NCI-H2196 treated with DMSO at 0.1 percent for 48 hours (cell line): Measurements from ENCODE around the gene NCOA7.
"Not testable (repeated sequence)": the region's sequence is repeated elsewhere in the genome, so short reads cannot be mapped to it uniquely, and the experiment has no call there.

Experiments used
- DNase-seq: peaks from one replicate; lab custom pipeline; 2025; ENCODE audit not compliant: unreplicated experiment; lab: John Stamatoyannopoulos, UW

NCOA7 gene

GRCh38 chr6:125913145-125913544, 122.4 kb downstream of the NCOA7 start:
- no peak for DNase-seq

DNA sequence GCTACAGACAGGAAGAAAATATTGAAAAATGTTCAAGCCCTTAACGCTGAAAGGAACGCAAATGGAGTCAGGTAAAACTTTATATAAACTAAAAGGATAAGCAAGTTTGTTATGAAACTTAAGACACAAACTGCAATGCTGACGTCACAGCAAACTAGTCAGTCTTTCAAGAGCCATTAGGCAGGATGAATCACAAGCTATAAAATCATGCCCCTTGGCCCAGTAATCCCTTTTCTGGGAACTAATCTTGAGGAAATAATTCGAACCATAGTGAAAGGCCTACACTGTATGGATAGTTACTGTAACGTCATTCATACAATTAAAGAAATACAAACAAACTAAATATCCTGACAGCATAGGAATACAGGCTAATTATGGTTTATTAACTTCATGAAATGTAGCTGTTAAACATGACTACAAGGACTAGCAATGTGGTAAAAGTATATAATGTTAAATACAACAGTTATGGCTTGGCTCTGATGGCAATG, 123.1 kb downstream of the NCOA7 start:
- DNase-seq: peak; percentile 9

GRCh38 chr6:125918230-125918629, 127.5 kb downstream of the NCOA7 start:
- no peak for DNase-seq

GRCh38 chr6:125918681-125919566, 128.2 kb downstream of the NCOA7 start:
- peak; percentile 76 for DNase-seq

DNA sequence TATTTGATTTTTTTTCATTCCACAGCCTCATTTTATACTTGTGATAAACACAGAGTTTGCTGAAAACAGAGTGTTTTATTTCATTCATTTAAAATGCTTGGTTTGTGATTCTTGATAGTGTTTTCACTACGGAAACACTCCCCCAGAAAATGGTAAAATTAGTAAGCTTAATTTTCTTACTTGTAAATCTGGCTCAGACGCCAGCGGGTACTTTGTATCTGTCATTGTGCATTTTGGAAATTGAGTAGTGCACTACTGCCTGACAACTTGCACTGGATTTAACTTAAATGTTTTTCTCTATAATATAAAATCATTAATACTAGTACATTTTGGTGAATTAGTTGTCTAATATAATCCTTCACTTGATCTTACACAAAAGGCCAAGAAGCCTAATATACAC, 128.9 kb downstream of the NCOA7 start:
- DNase-seq: no peak

GRCh38 chr6:125922322-125922860, 131.6 kb downstream of the NCOA7 start:
- no peak for DNase-seq

- no peak for DNase-seq
Observed at GRCh38 chr6:125923366-125923877, 132.7 kb downstream of the NCOA7 start.

GRCh38 chr6:125924169-125924568, 133.4 kb downstream of the NCOA7 start:
- DNase-seq: no peak

GRCh38 chr6:125924697-125925358, 134.1 kb downstream of the NCOA7 start:
- no peak for DNase-seq

GRCh38 chr6:125926711-125927110, 136.0 kb downstream of the NCOA7 start:
- DNase-seq: no peak

- DNase-seq: no peak
Observed at GRCh38 chr6:125927761-125928160, 137.0 kb downstream of the NCOA7 start.

DNA sequence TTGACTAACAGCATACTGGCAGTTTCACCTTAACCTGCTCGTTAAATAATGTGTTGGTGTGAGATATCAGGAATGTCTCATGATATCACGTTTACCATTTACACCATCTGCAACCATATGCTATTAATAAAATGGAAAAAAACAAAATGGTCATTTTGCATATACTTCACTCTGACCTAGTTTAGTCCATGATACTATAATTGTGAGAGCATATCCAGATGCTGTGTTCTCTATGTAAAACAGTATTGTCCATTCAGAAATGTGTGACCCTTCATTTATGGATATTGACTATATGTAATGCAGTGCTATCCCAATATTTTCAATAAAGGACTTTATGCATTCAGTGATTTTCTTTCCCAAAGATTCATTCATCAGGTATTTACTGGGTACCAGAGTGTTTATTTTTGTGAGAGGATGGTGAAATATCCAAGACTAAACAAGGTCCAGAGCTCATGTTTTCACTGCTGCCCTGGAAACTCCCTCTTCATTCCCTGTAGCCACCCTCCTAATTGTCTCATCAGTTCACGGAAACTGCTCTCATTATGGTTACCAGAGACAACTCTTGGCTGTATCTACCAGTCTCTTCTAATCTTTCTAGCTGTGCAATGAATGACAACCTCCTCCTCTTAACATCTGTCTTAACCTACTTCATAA, 140.1 kb downstream of the NCOA7 start:
- no peak for DNase-seq

DNA sequence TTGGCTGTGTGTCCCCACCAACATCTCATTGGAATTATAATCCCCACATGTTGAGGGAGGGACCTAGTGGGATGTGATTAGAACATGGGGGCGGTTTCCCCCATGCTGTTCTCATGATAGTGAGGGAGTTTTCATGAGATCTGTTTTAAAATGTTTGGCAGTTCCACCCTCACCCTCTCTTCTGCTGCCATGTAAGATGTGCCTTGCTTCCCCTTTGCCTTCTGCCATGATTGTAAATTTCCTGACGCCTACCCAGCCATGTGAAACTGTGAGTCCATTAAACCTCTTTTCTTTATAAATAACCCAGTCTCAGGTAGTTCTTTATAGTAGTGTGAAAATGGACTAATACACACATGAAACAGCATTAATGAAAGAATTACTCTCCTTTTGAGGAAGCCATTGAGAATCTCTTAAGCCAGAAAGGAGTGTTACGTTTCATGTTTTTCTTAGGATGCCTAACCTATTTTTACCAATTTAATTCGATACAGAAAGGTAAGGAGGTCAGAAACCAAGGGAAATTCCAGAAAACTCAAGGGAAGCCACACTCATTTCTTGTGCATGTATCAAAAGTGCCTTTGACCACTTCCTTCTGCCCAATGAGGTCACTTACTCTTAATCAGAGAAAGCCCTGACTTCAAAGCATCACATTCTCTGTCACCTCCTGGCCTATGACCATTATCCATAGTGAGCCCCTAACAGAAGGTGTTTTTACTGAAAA, 141.1 kb downstream of the NCOA7 start:
- no peak for DNase-seq

GRCh38 chr6:125932451-125932795, 141.7 kb downstream of the NCOA7 start:
- DNase-seq: no peak

- not testable (repeated sequence) for DNase-seq
Observed at GRCh38 chr6:125935520-125935919, 144.8 kb downstream of the NCOA7 start.

GRCh38 chr6:125939026-125939425, 148.3 kb downstream of the NCOA7 start:
- DNase-seq: no peak

DNA sequence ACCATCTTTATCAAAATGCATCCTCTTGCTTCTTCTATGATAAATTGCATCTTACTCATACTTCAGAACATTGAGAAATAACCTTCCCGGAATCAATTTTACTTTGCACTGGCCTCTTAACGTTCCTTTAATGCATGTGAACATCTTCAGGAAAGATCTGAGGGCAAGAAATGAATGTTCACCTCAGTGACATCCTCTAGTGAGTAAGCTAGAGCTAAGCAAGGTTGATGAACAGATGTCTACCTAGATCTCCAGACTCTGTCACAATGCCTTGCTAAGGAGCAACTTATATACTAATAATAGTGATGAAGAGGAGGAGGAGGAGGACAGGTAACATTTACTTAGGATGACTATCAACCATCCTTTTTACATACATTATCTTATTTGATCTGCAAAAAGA, 149.0 kb downstream of the NCOA7 start:
- DNase-seq: no peak

- DNase-seq: no peak
Observed at GRCh38 chr6:125940247-125941041, 149.7 kb downstream of the NCOA7 start.

- no peak for DNase-seq
Observed at GRCh38 chr6:125942672-125943527, 152.1 kb downstream of the NCOA7 start.
